ENCODE results near the gene RALB. TPM values are rescaled to one million over a fixed set of nuclear protein-coding genes. Genes with fewer than 3 reads are reported as not detected.

The RALB gene
- total RNA-seq, 4 donors from 2014 or later = 41.5 to 59.1 (median 54.4) TPM

- Histone ChIP-seq H3K9me3 (no peaks in the 10 kb centered on the region), H3K4me3 (no peak overlapping the region), H3K27ac (replicated peaks in 1 of 4) (no peak overlapping the region), H3K36me3 (no peaks in the 10 kb centered on the region), H3K27me3 (peaks cover 0 to 4% (median 0%) of the 10 kb centered on the region in 4 donors), H3K4me1 (peaks cover 24 to 32% (median 28%) of the 10 kb centered on the region in 4 donors)
- WGBS = 96% methylated on average over 5 of the region's 5 CpGs
- no peak for DNase-seq (ENCODE audit: extremely low spot score)
- intact Hi-C loops (cut with DNase I) = loop anchor here (10.0 kb wide), 3 partner anchors 61 to 211 kb away; partner anchors contain the start of genes RALB and TMEM185B
- no peak for TF ChIP-seq EP300 (IDR thresholded peaks at IDR 0.05)
- no peak for TF ChIP-seq CTCF (IDR thresholded peaks at IDR 0.05)
- TF ChIP-seq POLR2AphosphoS5 (IDR thresholded peaks at IDR 0.05) = no peak
- no peak for TF ChIP-seq POLR2A (IDR thresholded peaks at IDR 0.05; ENCODE audit: low read depth)
These were observed 63.4 kb downstream of the RALB start for GRCh38 chr2:120316071-120316470.

- Histone ChIP-seq H3K36me3 (no peaks in the 10 kb centered on the region), H3K4me1 (peaks cover 24 to 32% (median 28%) of the 10 kb centered on the region in 4 donors), H3K27me3 (peaks cover 0 to 4% (median 0%) of the 10 kb centered on the region in 4 donors), H3K9me3 (no peaks in the 10 kb centered on the region), H3K4me3 (no peak overlapping the region), H3K27ac (replicated peaks in 1 of 4) (no peak overlapping the region)
- DNase-seq (ENCODE audit: extremely low spot score) = no peak
- TF ChIP-seq EP300 (IDR thresholded peaks at IDR 0.05) (no peak), CTCF (IDR thresholded peaks at IDR 0.05) (no peak), POLR2A (IDR thresholded peaks at IDR 0.05; ENCODE audit: low read depth) (no peak), POLR2AphosphoS5 (IDR thresholded peaks at IDR 0.05) (no peak)
- intact Hi-C loops (cut with DNase I) = loop anchor here (10.0 kb wide), 3 partner anchors 62 to 212 kb away; partner anchors contain the start of genes RALB and TMEM185B
- 97% methylated on average over 13 of the region's 15 CpGs for WGBS
These were observed 64.0 kb downstream of the RALB start for GRCh38 chr2:120316528-120317179.

GRCh38 chr2:120317180-120317533 lies 64.5 kb downstream of the RALB start:
- no peak for DNase-seq (ENCODE audit: extremely low spot score)
- no peak overlapping the region for H3K27ac ChIP-seq (replicated peaks in 1 of 4)
- no peak for TF ChIP-seq POLR2AphosphoS5 (IDR thresholded peaks at IDR 0.05)
- TF ChIP-seq EP300 (IDR thresholded peaks at IDR 0.05) = no peak
- TF ChIP-seq POLR2A (IDR thresholded peaks at IDR 0.05; ENCODE audit: low read depth) = no peak
- no peak for TF ChIP-seq CTCF (IDR thresholded peaks at IDR 0.05)
- intact Hi-C loops (cut with DNase I) = loop anchor here (10.0 kb wide), 3 partner anchors 62 to 212 kb away; partner anchors contain the start of genes RALB and TMEM185B
- H3K27me3 ChIP-seq = peaks cover 0 to 4% (median 0%) of the 10 kb centered on the region in 4 donors
- peaks cover 24 to 32% (median 27%) of the 10 kb centered on the region in 4 donors for H3K4me1 ChIP-seq
- no peak overlapping the region for H3K4me3 ChIP-seq
- no peaks in the 10 kb centered on the region for H3K9me3 ChIP-seq
- no peaks in the 10 kb centered on the region for H3K36me3 ChIP-seq

GRCh38 chr2:120317916-120318315 lies 65.3 kb downstream of the RALB start:
- WGBS = 94% methylated on average over 8 of the region's 8 CpGs
- H3K9me3 ChIP-seq = no peaks in the 10 kb centered on the region
- intact Hi-C loops (cut with DNase I) = loop anchor here (10.0 kb wide), 3 partner anchors 63 to 213 kb away; partner anchors contain the start of genes RALB and TMEM185B
- no peak for DNase-seq (ENCODE audit: extremely low spot score)
- H3K27ac ChIP-seq (replicated peaks in 1 of 4) = no peak overlapping the region
- no peaks in the 10 kb centered on the region for H3K36me3 ChIP-seq
- no peak overlapping the region for H3K4me3 ChIP-seq
- TF ChIP-seq EP300 (IDR thresholded peaks at IDR 0.05) = no peak
- no peak for TF ChIP-seq POLR2AphosphoS5 (IDR thresholded peaks at IDR 0.05)
- TF ChIP-seq CTCF (IDR thresholded peaks at IDR 0.05) = no peak
- TF ChIP-seq POLR2A (IDR thresholded peaks at IDR 0.05; ENCODE audit: low read depth) = no peak
- peaks cover 0 to 4% (median 0%) of the 10 kb centered on the region in 4 donors for H3K27me3 ChIP-seq
- peaks cover 17 to 25% (median 21%) of the 10 kb centered on the region in 4 donors for H3K4me1 ChIP-seq

Measured in esophagus muscularis mucosa (tissue), 4 donors.